NCI-H82 (cell line): ENCODE data around the gene CAMKK2.
"Not testable (repeated sequence)": the region's sequence is repeated elsewhere in the genome, so short reads cannot be mapped to it uniquely, and the experiment has no call there.

Source experiments
- DNase-seq: peaks from one replicate; lab custom pipeline; 2025; lab: John Stamatoyannopoulos, UW

Gene CAMKK2

DNA sequence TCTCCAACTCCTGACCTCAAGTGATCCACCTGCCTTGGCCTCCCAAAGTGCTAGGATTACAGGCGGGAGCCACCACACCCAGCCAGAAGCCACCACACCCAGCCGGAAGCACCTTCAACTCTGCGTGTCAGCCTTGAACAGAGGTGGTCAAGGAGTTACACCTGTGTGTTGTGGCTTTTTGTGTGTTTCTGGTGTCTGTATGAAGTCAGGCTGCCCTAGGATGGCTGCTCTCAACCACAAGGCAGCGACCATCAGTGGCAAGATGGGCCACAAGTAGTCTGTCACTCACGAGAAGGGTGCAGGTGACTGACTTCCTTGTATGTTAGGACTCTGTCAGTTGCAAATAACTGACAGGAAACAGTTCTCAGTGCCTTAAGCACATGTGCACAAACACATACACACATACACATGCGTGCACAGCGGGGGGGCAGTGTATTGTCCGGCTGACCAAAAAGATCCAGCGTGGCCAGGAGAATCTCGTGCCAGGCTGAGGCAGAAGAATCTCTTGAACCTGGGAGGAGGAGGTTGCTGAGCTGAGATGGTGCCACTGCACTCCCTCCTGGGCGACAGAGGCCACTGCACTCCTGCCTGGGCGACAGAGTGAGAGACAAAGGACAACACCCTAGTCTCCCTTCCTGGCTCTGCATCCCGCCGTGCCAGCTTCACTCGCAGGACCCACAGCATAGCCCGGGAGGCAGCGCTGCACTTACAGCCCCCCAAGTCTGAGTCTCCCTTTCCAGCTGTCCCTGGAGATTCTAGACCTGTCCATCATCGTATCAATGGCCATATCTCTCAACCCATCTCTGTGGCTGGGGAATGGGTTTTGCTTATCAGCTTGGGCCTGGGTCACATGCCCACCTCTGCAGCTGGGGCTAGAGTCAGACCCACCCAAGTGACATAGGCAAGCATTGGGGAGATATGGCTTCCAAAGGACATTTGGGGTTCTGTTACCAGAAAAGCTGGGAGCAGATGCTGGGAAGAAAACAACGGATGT lies 72.9 kb downstream of the CAMKK2 start:
- DNase-seq = peak; percentile 62

- no peak for DNase-seq
Measured at GRCh38 chr12:121222847-121223246, 73.7 kb downstream of the CAMKK2 start.

- no peak for DNase-seq
Measured at GRCh38 chr12:121219353-121219986, 77.0 kb downstream of the CAMKK2 start.

GRCh38 chr12:121218588-121219352 lies 77.7 kb downstream of the CAMKK2 start:
- no peak for DNase-seq

- DNase-seq = peak; percentile 36
Measured at GRCh38 chr12:121217761-121218160, 78.7 kb downstream of the CAMKK2 start.

GRCh38 chr12:121217063-121217462 lies 79.4 kb downstream of the CAMKK2 start:
- DNase-seq = no peak

DNA sequence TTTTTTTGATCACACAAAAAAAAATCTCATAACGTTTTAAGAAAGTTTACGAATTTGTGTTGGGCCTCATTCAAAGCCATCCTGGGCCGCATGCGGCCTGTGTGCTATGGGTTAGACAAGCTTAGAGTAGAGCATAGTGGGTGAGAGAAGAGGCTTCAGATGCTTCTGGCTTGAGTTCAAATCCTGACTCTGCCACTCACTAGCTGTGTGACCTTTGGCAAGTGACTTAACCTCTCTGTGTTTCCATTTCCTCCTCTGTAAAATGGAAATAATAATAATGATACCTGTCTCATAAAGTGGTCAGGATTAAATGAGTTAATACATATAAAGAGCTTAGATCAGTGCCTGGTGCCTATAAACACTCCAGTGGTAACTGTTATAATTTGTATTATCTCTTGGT lies 80.4 kb downstream of the CAMKK2 start:
- DNase-seq = no peak

DNA sequence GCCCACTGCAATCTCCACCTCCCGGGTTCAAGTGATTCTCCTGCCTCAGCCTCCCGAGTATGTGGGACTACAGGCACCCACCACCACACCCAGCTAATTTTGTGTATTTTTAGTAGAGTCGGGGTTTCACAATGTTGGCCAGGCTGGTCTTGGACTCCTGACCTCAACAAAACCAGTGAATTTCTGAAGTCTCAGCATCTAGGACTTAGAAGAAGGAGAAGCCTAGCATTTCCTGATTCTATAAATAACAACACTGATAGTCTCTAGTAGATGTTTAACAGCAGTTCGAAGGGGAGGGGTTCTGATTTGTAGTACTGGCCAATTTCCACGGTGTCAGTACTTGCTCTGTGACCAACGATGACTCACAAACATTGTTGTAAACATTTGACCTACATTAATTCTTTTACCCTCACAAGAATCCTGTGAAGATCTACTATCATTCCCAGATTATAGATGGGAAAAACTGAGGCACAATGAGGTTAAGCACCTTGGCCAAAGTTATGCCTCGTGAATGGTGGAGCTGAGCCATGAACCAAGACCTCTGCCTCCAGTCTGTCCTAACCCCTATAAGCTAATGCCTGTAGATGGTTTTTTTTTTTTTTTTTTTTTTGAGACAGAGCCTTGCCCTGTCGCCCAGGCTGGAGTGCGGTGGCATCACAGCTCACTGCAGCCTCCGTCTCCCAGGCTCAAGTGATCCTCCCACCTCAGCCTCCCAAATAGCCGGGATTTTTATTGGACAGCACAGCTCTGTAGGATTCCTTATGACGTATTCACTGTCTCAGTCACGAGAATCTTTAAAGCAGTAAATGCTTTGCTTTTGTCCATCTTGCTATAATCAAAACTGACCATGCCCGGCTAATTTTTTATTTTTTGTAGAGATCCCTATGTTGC lies 81.4 kb downstream of the CAMKK2 start:
- no peak for DNase-seq

- no peak for DNase-seq
Measured at GRCh38 chr12:121214166-121214777, 82.2 kb downstream of the CAMKK2 start.

GRCh38 chr12:121212875-121213274 lies 83.6 kb downstream of the CAMKK2 start:
- DNase-seq = no peak

GRCh38 chr12:121209624-121210572 lies 86.6 kb downstream of the CAMKK2 start, which contains the start of gene P2RX4:
P2RX4 (plus strand) TSS chr12:121210129; CDS start chr12:121210165, 36 bp downstream.
- DNase-seq = peak; percentile 82

DNA sequence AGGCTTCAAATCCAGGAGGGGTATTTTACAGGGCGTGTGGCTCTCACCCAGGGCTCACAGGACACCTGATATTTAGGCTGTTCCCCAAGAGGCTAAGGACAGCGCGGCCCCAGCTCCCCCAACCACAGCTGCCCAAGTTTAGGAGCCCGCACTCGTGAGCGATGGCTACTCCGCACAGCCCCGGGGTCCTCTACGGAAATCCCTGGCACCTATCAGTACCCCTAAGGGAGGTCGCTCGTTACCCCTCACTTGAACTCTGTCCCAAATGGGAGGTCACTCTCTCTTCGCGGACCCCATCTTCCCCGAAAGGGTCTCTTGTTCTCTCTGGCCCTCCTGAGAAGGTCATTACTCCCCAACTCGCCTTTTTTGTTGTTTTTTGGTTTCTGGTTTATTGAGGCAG lies 87.3 kb downstream of the CAMKK2 start:
- no peak for DNase-seq

DNA sequence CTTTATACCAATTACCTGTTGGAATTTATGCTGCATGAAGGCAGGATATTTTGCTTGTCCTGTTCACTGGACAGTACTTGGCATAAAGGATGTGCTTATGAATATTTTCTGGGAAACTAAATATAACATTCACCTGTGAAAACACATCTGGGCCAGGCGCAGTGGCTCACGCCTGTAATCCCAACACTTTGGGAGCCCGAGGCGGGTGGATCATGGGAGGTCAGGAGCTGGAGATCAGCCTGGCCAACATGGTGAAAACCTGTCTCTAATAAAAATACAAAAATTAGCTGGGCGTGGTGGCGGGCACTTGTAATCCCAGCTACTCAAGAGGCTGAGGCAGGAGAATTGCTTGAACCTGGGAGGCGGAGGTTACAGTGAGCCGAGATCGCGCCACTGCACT lies 87.9 kb downstream of the CAMKK2 start:
- not testable (repeated sequence) for DNase-seq

DNA sequence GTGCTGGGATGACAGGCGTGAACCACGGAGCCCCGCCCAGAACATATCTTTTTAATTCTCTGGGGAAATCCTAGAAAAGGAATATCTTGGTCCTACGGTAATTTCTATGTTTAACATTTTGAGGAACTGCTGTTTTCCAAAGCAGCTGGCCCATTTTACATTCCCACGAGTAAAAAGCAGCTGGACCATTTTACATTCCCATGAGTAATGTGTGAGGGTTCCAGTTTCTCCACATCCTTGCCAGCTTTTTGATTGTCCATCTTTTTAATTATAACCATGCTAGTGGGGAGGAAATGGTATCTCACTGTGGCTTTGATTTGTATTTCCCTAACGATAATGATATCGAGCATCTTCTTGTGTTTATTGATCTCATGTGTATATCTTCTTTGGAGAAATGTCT lies 91.0 kb downstream of the CAMKK2 start:
- DNase-seq = no peak

GRCh38 chr12:121203482-121203881 lies 93.0 kb downstream of the CAMKK2 start:
- DNase-seq = no peak

DNA sequence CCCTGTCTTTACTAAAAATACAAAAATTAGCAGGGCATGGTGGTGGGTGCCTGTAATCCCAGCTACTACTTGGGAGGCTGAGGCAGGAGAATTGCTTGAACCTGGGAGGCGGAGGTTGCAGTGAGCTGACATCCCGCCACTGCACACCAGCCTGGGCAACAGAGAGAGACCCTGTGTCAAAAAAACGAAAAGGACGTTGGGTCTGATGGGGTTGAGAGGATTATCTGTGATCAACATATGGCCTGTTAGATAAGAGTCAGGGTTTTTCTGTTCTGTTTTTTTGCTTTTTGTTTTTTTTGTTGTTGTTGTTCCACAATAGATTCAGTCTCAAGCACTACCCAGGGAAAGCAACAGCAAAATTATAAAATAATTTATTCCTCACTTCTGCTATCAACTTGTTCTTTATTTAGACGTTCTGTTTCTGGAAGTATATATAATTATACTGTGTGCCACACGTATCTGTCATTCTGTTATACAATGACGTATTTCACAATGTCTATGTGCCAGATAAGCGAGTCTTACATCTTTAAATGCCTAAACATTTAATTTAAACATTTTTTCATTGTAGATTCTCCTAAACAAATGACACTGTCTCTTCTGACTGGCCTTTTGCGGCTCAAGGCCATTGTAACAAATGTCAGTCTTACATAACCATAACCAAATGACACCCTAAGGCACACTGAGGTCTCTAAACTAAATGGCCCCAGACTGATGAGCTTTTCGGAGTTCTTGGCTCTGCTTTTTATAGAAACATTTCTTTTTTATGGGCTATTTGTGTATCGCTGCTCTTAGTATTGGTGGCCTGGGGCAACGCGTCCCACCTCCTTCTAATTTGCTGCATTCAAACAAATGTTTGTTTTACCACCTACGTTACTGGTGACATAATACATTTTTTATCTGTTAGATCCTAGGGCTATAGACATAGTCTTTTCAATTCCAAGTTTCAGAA lies 93.8 kb downstream of the CAMKK2 start:
- DNase-seq = peak; percentile 58

DNA sequence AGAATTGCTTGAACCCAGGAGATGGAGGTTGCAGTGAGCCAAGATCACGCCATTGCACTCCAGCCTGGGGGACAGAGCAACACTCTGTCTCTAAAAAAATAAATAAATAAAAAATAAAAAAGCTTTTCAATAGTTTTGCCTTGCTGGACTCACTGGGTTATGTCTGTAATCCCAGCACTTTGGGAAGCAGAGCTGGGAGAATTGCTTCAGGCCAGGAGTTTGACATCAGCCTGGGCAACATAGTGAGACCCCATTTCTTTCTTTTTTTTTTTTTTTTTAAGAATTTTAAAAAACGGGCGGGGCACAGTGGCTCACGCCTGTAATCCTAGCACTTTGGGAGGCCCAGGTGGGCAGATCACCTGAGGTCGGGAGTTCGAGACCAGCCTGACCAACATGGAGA lies 95.4 kb downstream of the CAMKK2 start:
- DNase-seq = not testable (repeated sequence)

DNA sequence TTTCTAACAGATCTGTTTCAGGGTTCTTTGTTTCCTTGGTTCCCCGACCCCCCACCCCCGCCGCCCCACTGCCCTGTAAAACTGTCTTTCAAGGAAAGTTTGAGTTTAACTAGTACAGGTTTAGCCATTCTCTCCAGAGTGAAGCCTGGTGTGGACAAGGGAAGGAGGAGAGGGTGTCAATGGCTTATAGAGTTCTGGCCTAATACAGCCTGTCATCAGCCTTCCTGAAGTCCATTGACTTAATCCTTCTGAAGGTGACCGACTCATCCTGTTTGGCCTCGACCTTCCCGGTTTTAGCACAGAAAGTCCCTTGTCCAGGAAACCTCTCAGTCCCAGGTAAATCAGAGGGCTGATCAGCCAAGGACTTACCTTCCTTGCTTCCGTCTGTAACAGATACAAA lies 97.6 kb downstream of the CAMKK2 start:
- no peak for DNase-seq

DNA sequence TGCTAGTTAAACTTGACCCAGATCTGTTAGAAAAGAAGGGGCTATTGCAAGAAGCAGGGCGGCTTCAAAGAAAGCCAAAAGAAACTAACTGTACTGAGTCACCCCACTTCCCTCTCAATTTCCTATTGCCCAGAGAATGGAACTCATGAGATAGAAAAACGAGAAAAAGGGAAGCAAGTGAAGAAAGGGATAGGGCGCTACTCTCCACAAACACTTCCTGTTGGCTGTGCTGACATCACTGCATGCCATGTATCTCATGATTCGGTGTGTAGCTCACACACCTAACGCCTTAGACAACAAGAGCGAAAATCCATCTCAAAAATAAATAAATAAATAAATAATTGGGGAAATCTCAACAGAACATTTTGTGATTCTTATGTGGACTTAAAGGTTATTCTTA lies 99.6 kb downstream of the CAMKK2 start:
- no peak for DNase-seq
